Middle frontal gyrus (tissue), 1 donor: ENCODE data around the gene HUWE1.
"Not testable (repeated sequence)": the region's sequence is repeated elsewhere in the genome, so short reads cannot be mapped to it uniquely, and the experiment has no call there.

Source experiments
- DNase-seq: peaks from one replicate; pipeline ENCODE4 v3.0.0-alpha.2; 2015; ENCODE audit warnings: low spot score; ENCODE audit errors: extremely low spot score

Gene HUWE1, protein sequence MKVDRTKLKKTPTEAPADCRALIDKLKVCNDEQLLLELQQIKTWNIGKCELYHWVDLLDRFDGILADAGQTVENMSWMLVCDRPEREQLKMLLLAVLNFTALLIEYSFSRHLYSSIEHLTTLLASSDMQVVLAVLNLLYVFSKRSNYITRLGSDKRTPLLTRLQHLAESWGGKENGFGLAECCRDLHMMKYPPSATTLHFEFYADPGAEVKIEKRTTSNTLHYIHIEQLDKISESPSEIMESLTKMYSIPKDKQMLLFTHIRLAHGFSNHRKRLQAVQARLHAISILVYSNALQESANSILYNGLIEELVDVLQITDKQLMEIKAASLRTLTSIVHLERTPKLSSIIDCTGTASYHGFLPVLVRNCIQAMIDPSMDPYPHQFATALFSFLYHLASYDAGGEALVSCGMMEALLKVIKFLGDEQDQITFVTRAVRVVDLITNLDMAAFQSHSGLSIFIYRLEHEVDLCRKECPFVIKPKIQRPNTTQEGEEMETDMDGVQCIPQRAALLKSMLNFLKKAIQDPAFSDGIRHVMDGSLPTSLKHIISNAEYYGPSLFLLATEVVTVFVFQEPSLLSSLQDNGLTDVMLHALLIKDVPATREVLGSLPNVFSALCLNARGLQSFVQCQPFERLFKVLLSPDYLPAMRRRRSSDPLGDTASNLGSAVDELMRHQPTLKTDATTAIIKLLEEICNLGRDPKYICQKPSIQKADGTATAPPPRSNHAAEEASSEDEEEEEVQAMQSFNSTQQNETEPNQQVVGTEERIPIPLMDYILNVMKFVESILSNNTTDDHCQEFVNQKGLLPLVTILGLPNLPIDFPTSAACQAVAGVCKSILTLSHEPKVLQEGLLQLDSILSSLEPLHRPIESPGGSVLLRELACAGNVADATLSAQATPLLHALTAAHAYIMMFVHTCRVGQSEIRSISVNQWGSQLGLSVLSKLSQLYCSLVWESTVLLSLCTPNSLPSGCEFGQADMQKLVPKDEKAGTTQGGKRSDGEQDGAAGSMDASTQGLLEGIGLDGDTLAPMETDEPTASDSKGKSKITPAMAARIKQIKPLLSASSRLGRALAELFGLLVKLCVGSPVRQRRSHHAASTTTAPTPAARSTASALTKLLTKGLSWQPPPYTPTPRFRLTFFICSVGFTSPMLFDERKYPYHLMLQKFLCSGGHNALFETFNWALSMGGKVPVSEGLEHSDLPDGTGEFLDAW (N-terminal part only)

DNA sequence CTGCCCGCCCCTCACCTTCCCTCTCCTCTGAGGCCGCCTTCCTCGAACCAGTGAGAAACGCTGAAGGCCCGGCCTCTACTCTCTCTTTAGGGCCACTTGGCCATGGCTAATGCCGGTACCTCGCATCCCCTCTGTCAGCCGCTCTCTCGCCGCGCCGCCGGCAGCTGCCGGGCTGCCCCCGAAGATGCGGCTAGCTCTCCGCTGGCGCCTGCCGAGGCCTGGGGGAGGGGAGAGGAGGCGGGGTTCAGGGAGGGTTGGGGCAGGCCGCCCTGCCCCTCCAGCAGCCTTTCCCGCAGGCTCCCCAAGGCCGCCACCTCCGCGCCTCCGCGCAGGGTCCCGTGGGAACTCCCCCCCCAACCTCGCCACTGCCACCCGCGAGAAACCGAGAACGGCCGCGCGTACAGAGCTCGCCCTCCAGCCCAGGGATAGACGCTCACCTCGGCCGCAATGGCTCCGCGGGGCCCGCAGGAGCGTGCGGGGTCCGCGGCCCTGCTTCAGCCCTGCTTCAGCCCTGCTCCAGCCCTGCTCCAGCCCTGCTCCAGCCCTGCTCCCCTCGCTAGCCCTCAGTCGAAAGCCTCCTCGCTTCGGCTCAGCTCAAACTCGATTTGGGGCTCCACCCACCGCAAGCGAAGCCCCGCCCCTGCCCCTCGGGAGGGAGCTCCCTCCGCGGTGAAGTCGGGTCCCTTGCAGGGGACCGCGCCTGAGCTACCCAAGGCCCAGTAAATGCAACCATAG lies at the start of gene HUWE1:
HUWE1 (minus strand) TSS at position 569 of the 735 bp plus-strand sequence. CDS start 32,612 bp downstream, outside the sequence.
- DNase-seq: peak; percentile 9

GRCh38 chrX:53732797-53733196 lies 46.3 kb upstream of the HUWE1 start:
- no peak for DNase-seq

GRCh38 chrX:53729751-53730150 lies 43.2 kb upstream of the HUWE1 start:
- DNase-seq: no peak

DNA sequence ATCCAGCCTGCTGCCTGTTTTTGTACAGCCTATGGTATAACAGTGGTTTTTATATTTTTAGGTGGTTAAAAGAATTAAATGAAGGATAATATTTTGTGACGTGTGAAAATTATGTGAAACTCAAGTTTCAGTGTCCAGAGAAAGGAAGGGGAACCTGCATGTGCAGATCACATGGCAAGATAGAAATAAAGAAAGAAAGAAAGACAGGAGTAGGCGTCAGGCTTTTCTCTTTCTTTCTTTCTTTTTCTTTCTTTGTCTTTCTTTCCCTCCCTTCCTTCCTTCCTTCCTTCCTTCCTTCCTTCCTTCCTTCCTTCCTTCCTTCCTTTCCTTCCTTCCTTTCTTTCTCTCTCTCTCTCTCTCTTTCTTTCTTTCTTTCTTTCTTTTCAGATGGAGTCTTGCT lies 42.0 kb upstream of the HUWE1 start:
- DNase-seq: no peak

- no peak for DNase-seq
Observed at GRCh38 chrX:53724872-53725271, 38.4 kb upstream of the HUWE1 start.

DNA sequence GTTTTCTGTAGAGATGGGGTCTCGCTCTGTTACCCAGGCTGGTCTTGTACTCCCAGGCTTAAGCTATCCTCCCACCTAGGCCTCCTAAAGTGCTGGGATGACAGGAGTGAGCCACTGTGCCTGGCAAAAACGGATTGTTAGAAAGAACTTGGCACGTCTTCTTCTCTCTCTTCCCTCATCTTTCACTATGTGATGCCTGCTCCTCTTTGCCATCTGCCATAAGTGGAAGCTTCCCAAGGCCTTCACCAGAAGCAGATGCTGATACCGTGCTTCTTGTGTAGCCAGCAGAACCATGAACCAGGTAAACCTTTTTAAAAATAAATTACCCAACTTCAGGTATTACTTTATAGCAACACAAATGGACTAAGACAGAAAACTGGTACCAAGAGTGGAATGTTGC lies 36.9 kb upstream of the HUWE1 start:
- DNase-seq: no peak

GRCh38 chrX:53721610-53722009 lies 35.1 kb upstream of the HUWE1 start:
- not testable (repeated sequence) for DNase-seq

DNA sequence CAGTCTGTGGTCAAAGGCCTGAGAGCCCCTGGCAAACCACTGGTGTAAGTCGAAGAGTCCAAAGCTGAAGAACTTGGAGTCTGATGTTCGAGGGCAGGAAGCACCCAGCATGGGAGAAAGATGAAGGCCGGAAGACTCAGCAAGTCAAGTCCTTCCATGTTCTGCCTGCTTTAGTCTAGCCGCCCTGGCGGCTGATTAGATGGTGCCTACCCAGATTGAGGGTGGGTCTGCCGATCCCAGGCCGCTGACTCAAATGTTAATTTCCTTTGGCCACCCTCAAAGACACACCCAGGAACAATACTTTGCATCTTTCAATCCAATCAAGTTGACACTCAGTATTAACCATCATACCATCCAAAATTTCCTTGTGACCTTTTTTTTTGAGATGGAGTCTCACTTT lies 33.1 kb upstream of the HUWE1 start:
- not testable (repeated sequence) for DNase-seq

- DNase-seq: no peak
Observed at GRCh38 chrX:53718073-53718472, 31.6 kb upstream of the HUWE1 start.

- DNase-seq: no peak
Observed at GRCh38 chrX:53717205-53717604, 30.7 kb upstream of the HUWE1 start.

DNA sequence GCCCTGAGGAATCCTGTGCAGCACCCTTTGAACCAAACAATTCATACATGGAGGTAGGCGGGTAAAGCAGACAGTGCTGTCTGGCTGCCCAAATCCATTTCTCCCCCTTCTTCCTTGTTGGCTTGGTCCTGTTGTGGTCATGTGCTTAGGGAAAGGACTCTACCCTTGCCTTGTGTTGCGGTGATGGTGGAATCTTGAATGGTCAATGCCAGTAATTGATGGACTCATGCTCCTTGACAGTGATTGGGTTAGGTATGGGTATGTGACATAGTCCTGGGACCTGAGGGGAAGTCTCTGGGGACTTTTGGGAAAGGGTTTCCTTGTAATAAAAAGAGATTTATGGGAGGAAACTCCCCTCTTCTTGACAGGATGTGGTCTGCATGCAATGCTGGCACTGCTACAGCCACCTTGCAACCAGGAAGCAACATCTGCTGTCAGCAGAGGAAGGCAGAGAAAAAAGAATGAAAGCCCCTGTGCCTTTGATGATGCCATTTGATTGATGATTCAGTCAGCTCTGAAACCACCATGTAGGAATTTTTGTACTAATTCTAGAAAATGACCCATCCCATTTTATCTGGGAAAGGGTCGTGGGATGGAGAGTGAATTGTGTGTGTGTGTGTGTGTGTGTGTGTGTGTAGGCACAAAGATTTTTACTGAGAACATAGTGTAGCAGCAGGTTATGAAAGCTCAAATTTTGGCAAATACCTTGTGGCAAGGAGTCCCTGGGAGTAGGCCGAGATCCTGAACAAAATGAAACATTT lies 30.0 kb upstream of the HUWE1 start:
- DNase-seq: no peak

- no peak for DNase-seq
Observed at GRCh38 chrX:53715346-53715924, 28.9 kb upstream of the HUWE1 start.

DNA sequence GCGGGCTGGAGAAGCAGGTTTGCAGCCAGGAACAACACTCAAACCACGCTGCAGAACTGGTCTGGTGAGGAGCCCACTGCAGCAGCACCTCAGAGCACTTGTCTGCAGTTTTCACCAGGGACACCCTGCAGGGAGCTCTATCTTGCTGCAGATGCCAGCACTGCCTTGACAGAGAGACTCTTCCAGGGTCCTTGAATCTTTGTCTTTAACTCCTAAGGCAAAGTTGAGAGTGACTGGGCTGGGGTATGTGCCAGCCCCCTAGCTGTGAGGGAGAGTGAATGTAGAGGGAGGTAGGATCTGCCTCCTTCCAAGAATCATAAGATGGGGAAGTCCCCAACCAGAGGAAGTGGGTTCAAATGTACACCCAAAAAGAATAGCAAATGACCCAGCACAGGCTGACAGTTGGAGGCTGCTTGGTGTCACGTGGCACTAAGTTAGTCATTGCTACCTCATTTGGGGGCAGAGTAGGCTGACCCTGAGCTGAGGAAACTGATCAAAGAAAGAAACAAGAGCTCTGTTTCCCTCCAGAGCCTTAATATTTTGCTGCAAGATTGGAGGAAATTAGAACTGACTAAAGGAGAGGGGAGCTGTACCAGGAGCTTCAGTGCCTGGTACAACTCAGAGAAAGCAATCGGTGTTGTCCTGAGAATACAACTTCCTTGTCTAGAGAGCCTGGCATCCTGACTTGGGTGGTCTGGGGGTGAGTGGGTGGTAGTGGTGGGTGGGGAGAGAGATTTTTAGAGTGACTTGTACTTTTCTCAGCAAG lies 28.2 kb upstream of the HUWE1 start:
- DNase-seq: no peak

- DNase-seq: no peak
Observed at GRCh38 chrX:53713987-53714579, 27.6 kb upstream of the HUWE1 start.

DNA sequence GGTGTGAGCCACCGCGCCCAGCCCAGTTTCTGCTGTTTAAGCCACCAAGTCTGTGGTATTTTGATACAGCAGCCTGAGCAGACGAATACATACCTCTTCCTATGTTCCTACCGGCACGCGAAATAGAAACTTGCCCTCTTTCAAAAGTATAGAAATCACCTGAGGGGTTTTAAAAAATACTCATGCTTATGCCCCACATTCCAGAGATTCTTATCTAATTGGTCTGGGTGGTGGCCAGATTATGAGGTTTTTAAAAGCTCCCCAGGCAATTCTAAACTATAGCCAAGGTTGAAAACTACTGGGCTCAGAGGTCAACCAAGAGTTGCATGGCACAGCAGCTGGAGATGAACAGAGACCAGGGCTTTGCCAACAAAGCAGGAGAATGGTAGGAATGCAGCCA lies 24.9 kb upstream of the HUWE1 start:
- no peak for DNase-seq

DNA sequence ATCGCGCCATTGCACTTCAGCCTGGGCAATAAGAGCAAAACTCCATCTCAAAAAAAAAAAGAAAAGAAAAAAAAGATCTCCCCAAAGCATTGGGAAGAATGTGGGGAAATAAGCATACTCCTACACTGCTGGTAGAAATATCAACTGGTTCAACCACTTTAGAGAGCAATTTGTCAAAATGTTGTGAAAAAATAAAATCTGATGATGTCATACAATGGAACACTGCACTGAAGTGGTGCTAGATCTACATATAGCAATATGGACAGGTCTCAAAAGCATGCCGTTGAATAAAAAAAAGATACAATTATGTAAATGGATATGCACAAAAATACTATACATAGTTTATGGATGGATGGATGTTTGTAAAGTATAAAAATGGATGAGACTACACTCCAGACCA lies 18.3 kb upstream of the HUWE1 start:
- no peak for DNase-seq

DNA sequence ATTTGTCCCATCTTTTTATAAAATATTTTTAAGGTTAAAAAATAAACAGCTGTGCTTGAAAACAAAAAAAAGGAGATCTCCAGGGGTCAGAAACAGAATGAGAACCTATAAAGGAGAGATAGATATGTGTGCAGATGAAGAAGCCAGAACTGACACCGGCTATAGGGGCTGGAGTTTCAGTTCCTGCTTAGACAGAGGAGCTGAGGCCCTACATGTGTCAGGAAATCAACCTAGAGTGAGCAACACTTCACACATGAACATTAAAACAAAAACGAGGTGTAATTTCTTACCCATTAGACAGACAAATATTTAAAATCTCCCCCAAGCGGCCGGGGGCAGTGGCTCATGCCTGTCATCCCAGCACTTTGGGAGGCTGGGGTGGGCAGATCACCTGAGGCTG lies 17.8 kb upstream of the HUWE1 start:
- DNase-seq: no peak

- no peak for DNase-seq
Observed at GRCh38 chrX:53695946-53696549, 9.5 kb upstream of the HUWE1 start.
